Measurements from ENCODE around the gene CEP131.
"Not testable (repeated sequence)": the region's sequence is repeated elsewhere in the genome, so short reads cannot be mapped to it uniquely, and the experiment has no call there.

Gene CEP131

GRCh38 chr17:81157848-81158687 is 64.7 kb downstream of the CEP131 start:
- DNase-seq (ENCODE audit: low spot score), result no peak
- in situ Hi-C loops (cut with MboI; ENCODE audit: low sequenced_read_pairs, unreplicated experiment), result no loop called here
- TF ChIP-seq CTCF (IDR thresholded peaks at IDR 0.05; ENCODE audit: borderline replicate concordance, control extremely low read depth, extremely low read depth, insufficient read depth, missing control alignments), result no peak

GRCh38 chr17:81156866-81157805 is 65.6 kb downstream of the CEP131 start:
- no peak for TF ChIP-seq CTCF (IDR thresholded peaks at IDR 0.05; ENCODE audit: borderline replicate concordance, control extremely low read depth, extremely low read depth, insufficient read depth, missing control alignments)
- DNase-seq (ENCODE audit: low spot score), result no peak
- in situ Hi-C loops (cut with MboI; ENCODE audit: low sequenced_read_pairs, unreplicated experiment), result no loop called here

GRCh38 chr17:81154961-81155360 is 67.8 kb downstream of the CEP131 start:
- DNase-seq (ENCODE audit: low spot score), result no peak
- no peak for TF ChIP-seq CTCF (IDR thresholded peaks at IDR 0.05; ENCODE audit: borderline replicate concordance, control extremely low read depth, extremely low read depth, insufficient read depth, missing control alignments)
- in situ Hi-C loops (cut with MboI; ENCODE audit: low sequenced_read_pairs, unreplicated experiment), result no loop called here

- DNase-seq (ENCODE audit: low spot score); in situ Hi-C loops (cut with MboI; ENCODE audit: low sequenced_read_pairs, unreplicated experiment): not testable (repeated sequence)
These were observed 68.7 kb downstream of the CEP131 start for GRCh38 chr17:81154016-81154415.

- TF ChIP-seq CTCF (IDR thresholded peaks at IDR 0.05; ENCODE audit: borderline replicate concordance, control extremely low read depth, extremely low read depth, insufficient read depth, missing control alignments), result no peak
- in situ Hi-C loops (cut with MboI; ENCODE audit: low sequenced_read_pairs, unreplicated experiment), result no loop called here
- DNase-seq (ENCODE audit: low spot score), result no peak
These were observed 69.4 kb downstream of the CEP131 start for GRCh38 chr17:81153340-81153803.

GRCh38 chr17:81152288-81152828 is 70.4 kb downstream of the CEP131 start:
- in situ Hi-C loops (cut with MboI; ENCODE audit: low sequenced_read_pairs, unreplicated experiment), result no loop called here
- no peak for DNase-seq (ENCODE audit: low spot score)

More at GRCh38 chr17:81152288-81152828, 70.4 kb downstream of the CEP131 start:
- no peak for TF ChIP-seq CTCF (IDR thresholded peaks at IDR 0.05; ENCODE audit: borderline replicate concordance, control extremely low read depth, extremely low read depth, insufficient read depth, missing control alignments)

Data from GM13976 (cell line).